ENCODE data around the gene NEK1. TPM values are rescaled to one million over a fixed set of nuclear protein-coding genes. Genes with fewer than 3 reads are reported as not detected.
A peak's percentile ranks its signal among the peaks of the same experiment; 100 is the strongest.

The NEK1 gene
- polyA plus RNA-seq, 1 donor = 11.2 TPM

DNA sequence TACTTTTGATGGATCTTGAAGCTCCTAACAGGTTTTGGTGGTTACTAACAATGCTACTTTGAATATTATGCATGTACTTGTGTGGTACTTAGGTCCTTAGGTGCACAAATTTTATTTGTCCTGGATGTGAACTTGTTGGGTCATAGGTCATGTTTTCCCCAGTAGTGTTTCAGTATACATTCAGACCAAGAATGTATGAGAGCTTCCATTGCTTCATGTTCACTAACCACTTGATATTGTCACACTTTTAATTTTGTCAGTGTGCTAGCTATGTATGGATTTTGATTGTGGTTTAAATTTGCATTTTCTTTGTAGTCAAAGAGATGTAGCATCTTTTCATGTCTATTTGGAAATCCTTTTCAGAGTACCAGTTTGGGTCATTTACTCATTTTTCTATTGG is 40.2 kb upstream of the NEK1 start:
- no peak for DNase-seq
- Histone ChIP-seq H3K27ac (ENCODE audit: low read length) (no peak overlapping the region), H3K4me3 (ENCODE audit: low read length) (no peak overlapping the region), H3K9me3 (ENCODE audit: control insufficient read depth, low read depth, low read length) (no peaks in the 10 kb centered on the region), H3K36me3 (ENCODE audit: control insufficient read depth, insufficient read depth, low read length) (no peaks in the 10 kb centered on the region), H3K27me3 (ENCODE audit: control insufficient read depth, insufficient read depth, low read length) (no peaks in the 10 kb centered on the region), H3K4me1 (ENCODE audit: control insufficient read depth, insufficient read depth, low read length) (peaks cover 5% of the 10 kb centered on the region)

DNA sequence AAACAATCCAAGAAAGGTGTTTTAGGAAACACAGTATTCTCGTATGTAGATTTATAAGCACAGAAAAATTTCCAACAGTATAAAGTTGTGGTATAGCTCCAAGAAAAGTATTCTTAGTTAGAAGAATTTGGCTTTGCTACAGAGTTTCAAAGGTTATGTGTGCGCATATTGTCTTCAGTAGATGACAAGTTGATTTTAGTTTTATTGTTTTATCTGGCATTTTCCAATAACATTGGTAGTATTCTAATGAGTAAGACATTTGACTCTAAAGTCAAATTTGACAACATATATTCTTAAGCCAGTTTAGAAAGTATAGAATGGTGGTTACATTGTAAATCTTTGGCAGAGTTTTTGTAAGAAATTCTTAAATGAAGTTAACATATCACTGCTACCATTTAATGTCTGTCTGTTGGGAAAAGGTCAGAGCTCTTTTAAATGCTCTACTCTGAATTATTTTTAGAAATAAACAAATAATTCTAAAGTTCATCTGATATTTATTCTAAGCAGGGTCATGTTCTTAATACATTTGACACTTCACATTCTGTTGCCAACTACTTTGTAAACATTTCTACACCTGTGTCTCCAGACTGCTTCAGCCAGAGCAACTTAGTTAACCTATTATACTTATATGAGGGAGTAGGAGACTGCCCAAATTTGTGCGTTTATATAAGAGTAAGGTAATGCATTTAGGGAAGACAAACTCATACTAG is 38.0 kb upstream of the NEK1 start:
- no peak for DNase-seq
- 56% methylated on average over 2 of the region's 3 CpGs for WGBS (ENCODE audit: insufficient coverage, low lambda C conversion rate)
- Histone ChIP-seq H3K36me3 (ENCODE audit: control insufficient read depth, insufficient read depth, low read length) (peaks cover 4% of the 10 kb centered on the region), H3K9me3 (ENCODE audit: control insufficient read depth, low read depth, low read length) (no peaks in the 10 kb centered on the region), H3K27ac (ENCODE audit: low read length) (no peak overlapping the region), H3K4me3 (ENCODE audit: low read length) (no peak overlapping the region), H3K27me3 (ENCODE audit: control insufficient read depth, insufficient read depth, low read length) (no peaks in the 10 kb centered on the region), H3K4me1 (ENCODE audit: control insufficient read depth, insufficient read depth, low read length) (no peaks in the 10 kb centered on the region)

DNA sequence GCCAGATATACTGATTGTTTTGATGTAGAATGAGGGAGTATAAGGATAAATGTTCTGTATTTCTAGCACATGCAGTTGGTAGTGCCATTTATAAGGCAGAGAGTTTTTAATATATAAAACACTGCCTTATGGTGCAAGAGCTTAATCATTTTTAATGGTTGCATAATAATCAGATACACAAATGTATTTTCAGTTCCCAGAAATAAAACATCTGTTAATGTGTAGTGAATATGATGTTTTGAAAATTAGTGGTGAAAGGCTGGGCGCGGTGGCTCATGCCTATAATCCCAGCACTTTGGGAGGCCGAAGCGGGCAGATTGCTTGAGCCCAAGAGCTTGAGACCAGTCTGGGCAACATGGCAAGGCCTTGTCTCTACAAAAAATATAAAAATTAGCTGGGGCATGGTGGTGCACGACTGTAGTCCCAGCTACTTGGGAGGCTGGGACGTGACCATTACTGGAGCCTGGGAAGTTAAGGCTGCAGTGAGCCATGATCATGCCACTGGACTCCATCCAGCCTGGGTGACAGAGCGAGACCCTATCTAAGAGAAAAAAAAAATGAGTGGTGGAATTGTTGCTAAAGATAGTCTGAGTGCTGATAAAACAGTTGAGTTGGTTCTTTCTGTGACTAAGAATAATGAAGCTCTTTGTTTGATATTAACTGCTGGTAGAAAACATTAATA is 37.3 kb upstream of the NEK1 start:
- no peak for DNase-seq
- Histone ChIP-seq H3K9me3 (ENCODE audit: control insufficient read depth, low read depth, low read length) (no peaks in the 10 kb centered on the region), H3K27ac (ENCODE audit: low read length) (no peak overlapping the region), H3K4me1 (ENCODE audit: control insufficient read depth, insufficient read depth, low read length) (peaks cover 2% of the 10 kb centered on the region), H3K4me3 (ENCODE audit: low read length) (no peak overlapping the region), H3K27me3 (ENCODE audit: control insufficient read depth, insufficient read depth, low read length) (no peaks in the 10 kb centered on the region), H3K36me3 (ENCODE audit: control insufficient read depth, insufficient read depth, low read length) (peaks cover 4% of the 10 kb centered on the region)
- 0% methylated on average over 1 of the region's 7 CpGs for WGBS (ENCODE audit: insufficient coverage, low lambda C conversion rate)

DNA sequence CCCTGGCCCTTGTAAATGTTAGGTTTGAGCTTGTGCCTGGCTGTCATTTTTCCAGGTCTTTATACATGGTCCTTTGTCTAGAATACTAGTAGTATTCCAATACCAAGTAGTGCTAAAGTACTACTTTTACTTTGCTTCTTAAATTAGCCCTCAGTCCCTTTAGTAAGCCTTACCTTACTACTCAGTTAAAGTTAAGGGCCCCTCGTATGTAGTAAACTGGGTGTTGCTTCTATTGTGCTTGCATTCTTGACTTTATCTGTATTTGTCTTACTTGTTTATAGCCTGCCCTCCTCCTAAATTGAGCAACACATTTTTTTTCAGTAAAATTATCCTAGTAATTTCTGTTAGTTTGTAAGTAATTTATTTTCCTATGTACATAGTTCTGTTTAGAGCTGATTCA is 33.2 kb upstream of the NEK1 start:
- no peak overlapping the region for H3K27ac ChIP-seq (ENCODE audit: low read length)

DNA sequence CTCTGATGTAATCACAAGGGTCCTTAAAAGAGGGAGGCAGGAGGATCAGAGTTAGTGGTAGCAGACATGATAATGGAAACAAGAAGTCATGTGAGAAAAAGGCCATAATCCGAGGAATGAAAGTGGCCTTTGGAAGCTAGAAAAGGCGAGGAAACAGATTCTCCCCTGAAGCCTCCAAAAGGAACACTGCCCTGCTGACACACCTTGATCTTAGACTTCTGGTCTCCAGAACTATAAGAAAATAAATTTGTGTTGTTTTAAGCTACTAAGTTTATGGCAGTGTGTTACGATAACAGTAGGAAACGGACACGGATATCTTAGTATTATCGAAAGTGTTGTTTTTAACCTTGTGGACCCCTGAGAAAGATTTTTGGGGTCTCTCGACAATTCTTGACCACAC is 32.4 kb upstream of the NEK1 start:
- Histone ChIP-seq H3K27me3 (ENCODE audit: control insufficient read depth, insufficient read depth, low read length) (no peaks in the 10 kb centered on the region), H3K36me3 (ENCODE audit: control insufficient read depth, insufficient read depth, low read length) (peaks cover 9% of the 10 kb centered on the region), H3K4me1 (ENCODE audit: control insufficient read depth, insufficient read depth, low read length) (peaks cover 2% of the 10 kb centered on the region), H3K9me3 (ENCODE audit: control insufficient read depth, low read depth, low read length) (no peaks in the 10 kb centered on the region), H3K27ac (ENCODE audit: low read length) (no peak overlapping the region), H3K4me3 (ENCODE audit: low read length) (no peak overlapping the region)
- DNase-seq = no peak
- WGBS (ENCODE audit: insufficient coverage, low lambda C conversion rate) = 100% methylated on average over 2 of the region's 7 CpGs

More for the DNA sequence above, 33.2 kb upstream of the NEK1 start:
- DNase-seq = no peak
- H3K9me3 ChIP-seq (ENCODE audit: control insufficient read depth, low read depth, low read length) = no peaks in the 10 kb centered on the region
- no peak overlapping the region for H3K4me3 ChIP-seq (ENCODE audit: low read length)
- no peaks in the 10 kb centered on the region for H3K27me3 ChIP-seq (ENCODE audit: control insufficient read depth, insufficient read depth, low read length)
- 60% methylated on average over 1 of the region's 1 CpG for WGBS (ENCODE audit: insufficient coverage, low lambda C conversion rate)
- H3K4me1 ChIP-seq (ENCODE audit: control insufficient read depth, insufficient read depth, low read length) = peaks cover 2% of the 10 kb centered on the region
- peaks cover 9% of the 10 kb centered on the region for H3K36me3 ChIP-seq (ENCODE audit: control insufficient read depth, insufficient read depth, low read length)

DNA sequence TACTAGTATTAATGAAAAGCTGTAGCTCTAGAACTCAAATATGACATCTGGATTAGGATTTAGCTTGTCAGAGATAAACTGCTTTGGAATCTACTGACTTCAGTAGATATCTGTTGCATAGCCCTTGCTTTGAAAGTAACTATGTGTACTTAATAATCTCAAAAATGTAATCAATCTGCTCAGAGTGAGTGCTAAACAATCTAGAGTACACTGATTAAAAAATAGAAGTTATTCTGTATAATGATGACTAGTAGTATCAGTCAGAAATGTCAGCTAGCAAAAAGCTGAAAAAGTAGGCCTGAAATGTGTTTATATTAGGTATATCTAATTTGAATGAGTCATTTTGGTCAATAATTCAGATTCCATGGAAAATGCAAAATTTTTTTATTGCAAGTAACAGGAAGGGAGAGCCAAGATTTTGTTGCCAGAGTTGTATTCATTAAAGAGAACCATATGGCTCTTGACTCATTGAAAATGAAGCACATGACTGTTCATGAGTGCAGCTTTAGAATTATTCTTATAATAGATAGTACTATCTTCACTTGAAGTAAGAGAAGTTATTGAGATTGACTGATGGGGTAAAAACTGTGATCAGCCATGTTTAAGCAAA is 28.0 kb upstream of the NEK1 start:
- no peak overlapping the region for H3K4me3 ChIP-seq (ENCODE audit: low read length)
- no peak overlapping the region for H3K27ac ChIP-seq (ENCODE audit: low read length)
- DNase-seq = no peak
- no peaks in the 10 kb centered on the region for H3K9me3 ChIP-seq (ENCODE audit: control insufficient read depth, low read depth, low read length)
- peaks cover 15% of the 10 kb centered on the region for H3K36me3 ChIP-seq (ENCODE audit: control insufficient read depth, insufficient read depth, low read length)
- H3K27me3 ChIP-seq (ENCODE audit: control insufficient read depth, insufficient read depth, low read length) = no peaks in the 10 kb centered on the region
- H3K4me1 ChIP-seq (ENCODE audit: control insufficient read depth, insufficient read depth, low read length) = peaks cover 2% of the 10 kb centered on the region

DNA sequence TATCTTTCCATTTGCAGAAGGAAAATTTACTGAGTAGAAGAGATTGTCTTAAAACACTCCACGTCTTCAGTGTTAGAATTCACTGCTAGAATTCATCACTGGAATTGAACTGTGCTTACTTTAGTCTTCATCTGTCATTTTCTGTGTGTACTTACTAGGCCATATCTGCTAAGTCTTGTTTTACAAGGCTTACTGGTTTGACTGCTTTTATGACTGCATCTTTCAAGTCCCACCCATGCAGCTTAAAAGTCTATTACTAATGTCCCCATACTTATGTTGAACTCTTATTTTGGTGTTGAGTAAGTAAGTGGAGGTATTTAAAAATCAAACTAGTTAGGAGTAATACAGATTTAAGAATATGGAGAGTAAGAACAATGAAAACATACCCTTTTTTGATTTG is 22.6 kb upstream of the NEK1 start:
- no CpG with 5 or more reads among the region's 1 CpG for WGBS (ENCODE audit: insufficient coverage, low lambda C conversion rate)
- Histone ChIP-seq H3K4me1 (ENCODE audit: control insufficient read depth, insufficient read depth, low read length) (no peaks in the 10 kb centered on the region), H3K4me3 (ENCODE audit: low read length) (no peak overlapping the region), H3K27me3 (ENCODE audit: control insufficient read depth, insufficient read depth, low read length) (no peaks in the 10 kb centered on the region), H3K36me3 (ENCODE audit: control insufficient read depth, insufficient read depth, low read length) (peaks cover 12% of the 10 kb centered on the region), H3K27ac (ENCODE audit: low read length) (no peak overlapping the region), H3K9me3 (ENCODE audit: control insufficient read depth, low read depth, low read length) (no peaks in the 10 kb centered on the region)
- DNase-seq = peak; percentile 77 to 86

DNA sequence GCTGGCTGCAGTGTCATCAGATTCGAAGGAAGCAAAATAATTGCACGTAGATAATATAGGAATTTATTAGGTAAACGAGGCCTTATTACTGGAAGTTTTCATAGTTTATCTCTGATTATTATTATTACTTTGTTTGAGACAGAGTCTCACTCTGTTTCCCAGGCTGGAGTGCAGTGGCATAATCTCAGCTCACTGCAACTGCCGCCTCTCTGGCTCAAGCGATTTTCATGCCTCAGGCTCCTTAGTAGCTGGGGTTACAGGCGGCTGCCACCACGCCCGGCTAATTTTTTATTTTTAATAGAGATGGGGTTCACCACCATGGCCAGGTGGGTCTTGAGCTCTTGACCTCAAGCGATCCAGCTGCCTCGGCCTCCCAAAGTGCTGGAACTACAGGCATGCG is 20.5 kb upstream of the NEK1 start:
- no peak overlapping the region for H3K4me3 ChIP-seq (ENCODE audit: low read length)
- no peaks in the 10 kb centered on the region for H3K9me3 ChIP-seq (ENCODE audit: control insufficient read depth, low read depth, low read length)
- H3K27ac ChIP-seq (ENCODE audit: low read length) = no peak overlapping the region
- 57% methylated on average over 1 of the region's 11 CpGs for WGBS (ENCODE audit: insufficient coverage, low lambda C conversion rate)
- peaks cover 4% of the 10 kb centered on the region for H3K36me3 ChIP-seq (ENCODE audit: control insufficient read depth, insufficient read depth, low read length)
- no peaks in the 10 kb centered on the region for H3K4me1 ChIP-seq (ENCODE audit: control insufficient read depth, insufficient read depth, low read length)
- no peaks in the 10 kb centered on the region for H3K27me3 ChIP-seq (ENCODE audit: control insufficient read depth, insufficient read depth, low read length)
- DNase-seq = no peak

DNA sequence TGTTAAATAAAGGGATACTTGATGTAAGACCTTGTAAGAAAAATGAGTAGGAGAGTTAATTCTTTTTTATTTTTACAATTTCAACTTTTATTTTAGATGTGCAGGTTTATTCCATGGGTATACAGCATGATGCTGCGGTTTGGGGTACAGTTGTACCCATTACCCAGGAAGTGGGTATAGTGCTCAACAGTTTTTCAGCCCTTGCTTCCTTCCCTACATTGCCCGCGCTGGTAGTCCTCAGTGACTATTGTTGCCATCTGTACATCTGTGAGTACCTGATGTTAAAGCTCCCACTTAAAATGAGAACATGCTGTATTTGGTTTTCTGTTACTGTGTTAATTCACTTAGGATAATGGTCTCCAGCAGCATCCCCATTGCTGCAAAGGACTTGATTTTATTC is 17.7 kb upstream of the NEK1 start:
- no peaks in the 10 kb centered on the region for H3K9me3 ChIP-seq (ENCODE audit: control insufficient read depth, low read depth, low read length)

DNA sequence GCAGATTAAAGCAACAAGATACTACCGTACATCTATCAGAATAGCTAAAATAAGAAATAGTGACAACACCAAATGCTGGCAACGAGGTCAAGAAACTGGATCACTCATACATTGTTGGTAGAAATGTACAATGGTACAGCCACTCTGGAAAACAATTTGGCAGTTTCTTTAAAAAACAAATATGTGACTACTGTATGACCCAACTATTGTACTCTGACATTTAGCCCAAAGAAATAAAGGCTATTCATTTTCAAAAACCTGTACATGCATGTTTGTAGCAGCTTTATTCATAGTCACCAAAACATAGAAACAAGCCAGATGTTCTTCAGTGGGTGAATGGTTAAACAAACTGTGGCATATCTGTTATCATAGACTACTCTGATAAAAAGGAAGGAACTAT is 16.2 kb upstream of the NEK1 start:
- H3K27ac ChIP-seq (ENCODE audit: low read length) = no peak overlapping the region
- H3K4me1 ChIP-seq (ENCODE audit: control insufficient read depth, insufficient read depth, low read length) = no peaks in the 10 kb centered on the region
- H3K4me3 ChIP-seq (ENCODE audit: low read length) = no peak overlapping the region
- no peak for DNase-seq
- no peaks in the 10 kb centered on the region for H3K27me3 ChIP-seq (ENCODE audit: control insufficient read depth, insufficient read depth, low read length)
- H3K36me3 ChIP-seq (ENCODE audit: control insufficient read depth, insufficient read depth, low read length) = peaks cover 2% of the 10 kb centered on the region
- 100% methylated on average over 1 of the region's 2 CpGs for WGBS (ENCODE audit: insufficient coverage, low lambda C conversion rate)
- no peaks in the 10 kb centered on the region for H3K9me3 ChIP-seq (ENCODE audit: control insufficient read depth, low read depth, low read length)

More for the DNA sequence above, 17.7 kb upstream of the NEK1 start:
- WGBS (ENCODE audit: insufficient coverage, low lambda C conversion rate) = no CpG with 5 or more reads among the region's 3 CpGs
- H3K4me1 ChIP-seq (ENCODE audit: control insufficient read depth, insufficient read depth, low read length) = no peaks in the 10 kb centered on the region
- H3K36me3 ChIP-seq (ENCODE audit: control insufficient read depth, insufficient read depth, low read length) = peaks cover 2% of the 10 kb centered on the region
- no peaks in the 10 kb centered on the region for H3K27me3 ChIP-seq (ENCODE audit: control insufficient read depth, insufficient read depth, low read length)
- no peak overlapping the region for H3K27ac ChIP-seq (ENCODE audit: low read length)
- no peak for DNase-seq
- no peak overlapping the region for H3K4me3 ChIP-seq (ENCODE audit: low read length)
